HEK293 (cell line): Measurements from ENCODE around the gene MRPS14.

Experiments
- PRDM6 ChIP-seq: fragments of 450-650 bp; formaldehyde crosslinking; IDR thresholded peaks from 2 replicates; pipeline ENCODE4 v1.5.1; 2017; ENCODE audit warnings: missing biosample characterization, missing genetic modification characterization
- REST ChIP-seq: fragments of 450-650 bp; formaldehyde crosslinking; IDR thresholded peaks from 2 replicates; pipeline ENCODE4 v1.5.1; 2016; ENCODE audit warnings: missing biosample characterization, missing genetic modification characterization
- SP3 ChIP-seq: fragments of 450-650 bp; formaldehyde crosslinking; IDR thresholded peaks from 2 replicates; pipeline ENCODE4 v1.5.1; 2016; ENCODE audit warnings: missing biosample characterization, missing genetic modification characterization
- SP7 ChIP-seq: fragments of 450-650 bp; formaldehyde crosslinking; IDR thresholded peaks from 2 replicates; pipeline ENCODE4 v1.5.1; 2016; ENCODE audit warnings: missing biosample characterization, missing genetic modification characterization
- ZEB2 ChIP-seq: fragments of 450-650 bp; formaldehyde crosslinking; IDR thresholded peaks from 2 replicates; pipeline ENCODE4 v1.5.1; 2016; ENCODE audit warnings: missing biosample characterization, missing genetic modification characterization
- ZNF10 ChIP-seq: fragments of 450-650 bp; formaldehyde crosslinking; IDR thresholded peaks from 2 replicates; pipeline ENCODE4 v1.5.1; 2017; ENCODE audit warnings: missing biosample characterization, missing genetic modification characterization
- ZNF114 ChIP-seq: fragments of 450-650 bp; formaldehyde crosslinking; IDR thresholded peaks from 2 replicates; pipeline ENCODE4 v1.5.0; 2017; ENCODE audit warnings: missing biosample characterization, missing genetic modification characterization
- ZNF133 ChIP-seq: fragments of 450-650 bp; formaldehyde crosslinking; IDR thresholded peaks from 2 replicates; pipeline ENCODE4 v1.5.1; 2016; ENCODE audit warnings: missing biosample characterization, missing genetic modification characterization
- ZNF138 ChIP-seq: fragments of 450-650 bp; formaldehyde crosslinking; IDR thresholded peaks from 2 replicates; pipeline ENCODE4 v1.5.1; 2016; ENCODE audit warnings: missing biosample characterization, missing genetic modification characterization, borderline replicate concordance
- ZNF155 ChIP-seq: fragments of 450-650 bp; formaldehyde crosslinking; IDR thresholded peaks from 2 replicates; pipeline ENCODE4 v1.5.1; 2016; ENCODE audit warnings: missing biosample characterization, missing genetic modification characterization
- ZNF280C ChIP-seq: fragments of 450-650 bp; formaldehyde crosslinking; IDR thresholded peaks from 2 replicates; pipeline ENCODE4 v1.5.1; 2016; ENCODE audit warnings: missing biosample characterization, missing genetic modification characterization
- ZNF280D ChIP-seq: fragments of 450-650 bp; formaldehyde crosslinking; IDR thresholded peaks from 2 replicates; pipeline ENCODE4 v1.5.1; 2016; ENCODE audit warnings: missing biosample characterization, missing genetic modification characterization
- ZNF302 ChIP-seq: fragments of 450-650 bp; formaldehyde crosslinking; IDR thresholded peaks from 2 replicates; pipeline ENCODE4 v1.5.1; 2016; ENCODE audit warnings: missing biosample characterization, missing genetic modification characterization, low read depth
- ZNF311 ChIP-seq: fragments of 450-650 bp; formaldehyde crosslinking; IDR thresholded peaks from 2 replicates; pipeline ENCODE4 v1.5.1; 2017; ENCODE audit warnings: missing biosample characterization, missing genetic modification characterization, borderline replicate concordance
- ZNF350 ChIP-seq: fragments of 450-650 bp; formaldehyde crosslinking; IDR thresholded peaks from 2 replicates; pipeline ENCODE4 v1.5.0; 2017; ENCODE audit warnings: missing biosample characterization, mild to moderate bottlenecking, missing genetic modification characterization
- ZNF391 ChIP-seq: fragments of 450-650 bp; formaldehyde crosslinking; IDR thresholded peaks from 2 replicates; pipeline ENCODE4 v1.5.1; 2016; ENCODE audit warnings: low read depth, missing biosample characterization, missing genetic modification characterization, borderline replicate concordance
- ZNF426 ChIP-seq: fragments of 450-650 bp; formaldehyde crosslinking; IDR thresholded peaks from 2 replicates; pipeline ENCODE4 v1.5.1; 2017; ENCODE audit warnings: missing biosample characterization, missing genetic modification characterization, mild to moderate bottlenecking, inconsistent platforms, moderate library complexity
- ZNF449 ChIP-seq: fragments of 450-650 bp; formaldehyde crosslinking; IDR thresholded peaks from 2 replicates; pipeline ENCODE4 v1.5.1; 2017; ENCODE audit warnings: missing biosample characterization, mild to moderate bottlenecking, missing genetic modification characterization, moderate library complexity
- ZNF514 ChIP-seq: fragments of 450-650 bp; formaldehyde crosslinking; IDR thresholded peaks from 2 replicates; pipeline ENCODE4 v1.5.1; 2016; ENCODE audit warnings: missing biosample characterization, missing genetic modification characterization
- ZNF544 ChIP-seq: fragments of 450-650 bp; formaldehyde crosslinking; IDR thresholded peaks from 2 replicates; pipeline ENCODE4 v1.5.0; 2017; ENCODE audit warnings: missing biosample characterization, missing genetic modification characterization
- ZNF580 ChIP-seq: fragments of 450-650 bp; formaldehyde crosslinking; IDR thresholded peaks from 2 replicates; pipeline ENCODE4 v1.5.1; 2016; ENCODE audit warnings: missing biosample characterization, missing genetic modification characterization
- ZNF660 ChIP-seq: fragments of 450-650 bp; IDR thresholded peaks from 2 replicates; pipeline ENCODE4 v1.5.1; 2018; ENCODE audit warnings: missing biosample characterization, mild to moderate bottlenecking, missing genetic modification characterization
- ZNF747 ChIP-seq: fragments of 450-650 bp; formaldehyde crosslinking; IDR thresholded peaks from 2 replicates; pipeline ENCODE4 v1.5.1; 2016; ENCODE audit warnings: missing biosample characterization, missing genetic modification characterization
- ZNF791 ChIP-seq: fragments of 450-650 bp; formaldehyde crosslinking; IDR thresholded peaks from 2 replicates; pipeline ENCODE4 v1.5.1; 2016; ENCODE audit warnings: missing biosample characterization, missing genetic modification characterization
- ZSCAN30 ChIP-seq: fragments of 450-650 bp; IDR thresholded peaks from 2 replicates; pipeline ENCODE4 v1.5.1; 2018; ENCODE audit warnings: missing biosample characterization, mild to moderate bottlenecking, missing genetic modification characterization, moderate library complexity

The MRPS14 gene

GRCh38 chr1:175023043-175023921 lies at the start of gene MRPS14 (continued):
- TF ChIP-seq ZNF426 (tag by site-specific recombination) (no peak), ZNF544 (tag by site-specific recombination) (no peak), ZNF580 (tag by site-specific recombination) (peak; percentile 50; the same call in 1 of the 2 replicates), ZNF114 (tag by site-specific recombination) (no peak), REST (tag by site-specific recombination) (no peak), SP3 (tag by site-specific recombination) (peak; percentile 95), ZNF302 (tag by site-specific recombination) (no peak), ZNF133 (tag by site-specific recombination) (no peak), ZEB2 (tag by site-specific recombination) (0 out of 2 replicates have a peak, but pooled peaks have one; percentile 54), ZNF514 (tag by site-specific recombination) (no peak), ZNF280D (tag by site-specific recombination) (no peak), ZNF350 (tag by site-specific recombination) (no peak), ZNF449 (tag by site-specific recombination) (no peak), ZSCAN30 (tag by site-specific recombination) (peak; percentile 89), ZNF391 (tag by site-specific recombination) (no peak; the same call in 1 of the 2 replicates), SP7 (tag by site-specific recombination) (peak; percentile 87), ZNF280C (tag by site-specific recombination) (no peak), ZNF138 (no peak), ZNF311 (tag by site-specific recombination) (no peak), ZNF155 (tag by site-specific recombination) (no peak), ZNF660 (tag by site-specific recombination) (peak; percentile 98), ZNF747 (no peak), ZNF791 (no peak), PRDM6 (tag by site-specific recombination) (no peak), ZNF10 (tag by site-specific recombination) (no peak)
